ENCODE data around the gene MED31. TPM values are rescaled to one million over a fixed set of nuclear protein-coding genes. Genes with fewer than 3 reads are reported as not detected.

MED31 gene
- total and polyA plus RNA-seq, 2 of the 13 experiments (the other 11 are each of a cell fraction or from before 2014, with no cell fraction given) = 19.0 to 20.9 TPM

DNA sequence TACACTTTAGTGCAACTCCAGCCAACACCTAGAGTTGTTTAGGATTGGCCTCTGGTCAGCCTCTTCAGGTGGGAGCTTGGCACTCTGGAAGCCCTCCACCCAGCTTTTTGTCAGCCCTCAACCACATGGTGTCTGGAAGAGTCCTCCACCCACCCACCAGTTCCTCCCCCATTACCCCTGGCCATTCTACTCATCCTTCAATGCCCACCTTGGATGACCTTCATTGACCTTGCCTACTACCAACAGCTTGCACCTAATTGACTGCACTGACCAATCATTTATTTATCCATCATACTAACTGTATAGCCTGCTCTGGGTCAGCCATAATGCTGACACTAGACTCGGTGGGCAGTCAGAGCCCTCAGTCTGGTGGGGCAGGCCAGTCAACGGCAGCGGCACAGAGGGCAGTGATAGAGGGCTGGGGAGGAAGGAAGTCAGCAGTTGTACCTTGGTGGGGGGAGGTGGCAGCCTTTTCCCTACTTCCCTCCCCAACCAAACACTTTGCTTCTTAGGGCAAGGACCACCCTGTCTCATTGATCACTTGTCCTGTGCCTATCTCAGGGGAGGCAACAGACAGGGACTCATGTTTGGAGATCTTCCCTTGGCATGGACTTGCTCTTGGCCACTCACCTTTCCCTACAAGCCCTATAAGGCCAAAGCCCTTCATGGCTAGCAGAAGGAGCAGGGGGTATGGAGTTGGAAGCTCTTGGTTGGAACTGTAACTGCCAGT is 32.5 kb upstream of the MED31 start (continued):
- TF ChIP-seq ARNTL (CRISPR knock-in tag; IDR thresholded peaks at IDR 0.05) = peak; percentile 59; the same call in 1 of the 2 replicates
- no peak for TF ChIP-seq EP300 (IDR thresholded peaks at IDR 0.05; ENCODE audit: low read depth in 2 of 2, low read length in 2 of 2)
- TF ChIP-seq EP300 (CRISPR knock-in tag; IDR thresholded peaks at IDR 0.05; ENCODE audit: borderline replicate concordance) = no peak
- TF ChIP-seq, protein P1, sequence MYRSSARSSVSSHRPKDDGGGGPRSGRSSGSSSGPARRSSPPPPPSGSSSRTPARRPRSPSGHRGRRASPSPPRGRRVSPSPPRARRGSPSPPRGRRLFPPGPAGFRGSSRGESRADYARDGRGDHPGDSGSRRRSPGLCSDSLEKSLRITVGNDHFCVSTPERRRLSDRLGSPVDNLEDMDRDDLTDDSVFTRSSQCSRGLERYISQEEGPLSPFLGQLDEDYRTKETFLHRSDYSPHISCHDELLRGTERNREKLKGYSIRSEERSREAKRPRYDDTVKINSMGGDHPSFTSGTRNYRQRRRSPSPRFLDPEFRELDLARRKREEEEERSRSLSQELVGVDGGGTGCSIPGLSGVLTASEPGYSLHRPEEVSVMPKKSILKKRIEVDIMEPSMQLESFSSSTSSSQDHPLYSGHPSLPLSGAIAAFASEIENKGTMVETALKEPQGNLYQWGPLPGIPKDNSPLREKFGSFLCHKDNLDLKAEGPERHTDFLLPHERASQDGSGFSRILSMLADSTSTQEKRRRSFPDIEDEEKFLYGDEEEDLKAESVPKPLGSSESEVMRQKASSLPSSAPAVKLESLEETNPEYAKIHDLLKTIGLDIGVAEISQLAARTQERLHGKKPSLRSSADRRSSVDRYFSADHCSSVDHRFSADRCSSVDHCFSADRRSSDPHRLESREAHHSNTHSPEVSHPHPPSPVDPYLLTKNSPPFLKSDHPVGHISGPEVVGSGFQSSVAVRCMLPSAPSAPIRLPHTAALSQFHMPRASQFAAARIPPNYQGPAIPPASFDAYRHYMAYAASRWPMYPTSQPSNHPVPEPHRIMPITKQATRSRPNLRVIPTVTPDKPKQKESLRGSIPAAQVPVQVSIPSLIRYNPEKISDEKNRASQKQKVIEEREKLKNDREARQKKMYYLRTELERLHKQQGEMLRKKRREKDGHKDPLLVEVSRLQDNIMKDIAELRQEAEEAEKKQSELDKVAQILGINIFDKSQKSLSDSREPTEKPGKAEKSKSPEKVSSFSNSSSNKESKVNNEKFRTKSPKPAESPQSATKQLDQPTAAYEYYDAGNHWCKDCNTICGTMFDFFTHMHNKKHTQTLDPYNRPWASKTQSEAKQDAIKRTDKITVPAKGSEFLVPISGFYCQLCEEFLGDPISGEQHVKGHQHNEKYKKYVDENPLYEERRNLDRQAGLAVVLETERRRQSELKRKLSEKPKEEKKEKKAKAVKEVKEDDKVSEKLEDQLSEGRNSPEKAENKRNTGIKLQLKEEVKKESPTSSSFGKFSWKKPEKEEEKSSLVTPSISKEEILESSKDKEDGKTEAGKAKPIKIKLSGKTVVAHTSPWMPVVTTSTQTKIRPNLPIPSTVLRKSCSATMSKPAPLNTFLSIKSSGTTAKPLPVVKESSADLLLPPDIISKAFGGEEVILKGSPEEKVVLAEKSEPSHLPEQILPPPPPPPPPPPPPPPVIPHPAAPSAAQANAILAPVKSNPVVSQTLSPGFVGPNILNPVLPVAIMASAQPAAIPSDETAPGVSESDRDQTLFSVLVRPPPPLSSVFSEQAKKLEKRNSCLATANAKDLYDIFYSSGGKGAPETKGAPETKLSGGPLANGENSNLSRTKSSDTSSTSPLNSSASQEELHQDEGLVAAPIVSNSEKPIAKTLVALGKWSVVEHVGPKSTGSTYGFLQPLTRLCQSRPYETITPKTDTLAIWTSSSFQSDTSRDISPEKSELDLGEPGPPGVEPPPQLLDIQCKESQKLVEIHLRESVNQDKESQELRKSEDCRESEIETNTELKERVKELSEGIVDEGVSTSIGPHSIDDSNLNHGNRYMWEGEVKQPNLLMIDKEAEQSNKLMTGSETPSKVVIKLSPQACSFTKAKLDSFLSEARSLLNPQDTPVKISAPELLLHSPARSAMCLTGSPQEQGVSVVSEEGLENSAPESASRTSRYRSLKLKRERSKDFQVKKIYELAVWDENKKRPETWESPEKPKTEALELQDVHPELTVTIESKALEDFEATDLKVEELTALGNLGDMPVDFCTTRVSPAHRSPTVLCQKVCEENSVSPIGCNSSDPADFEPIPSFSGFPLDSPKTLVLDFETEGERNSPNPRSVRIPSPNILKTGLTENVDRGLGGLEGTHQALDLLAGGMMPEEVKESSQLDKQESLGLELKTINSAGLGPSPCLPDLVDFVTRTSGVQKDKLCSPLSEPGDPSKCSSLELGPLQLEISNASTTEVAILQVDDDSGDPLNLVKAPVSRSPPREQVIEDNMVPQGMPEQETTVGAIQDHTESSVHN (CRISPR knock-in tag; IDR thresholded peaks at IDR 0.05) = 0 out of 2 replicates have a peak, but pooled peaks have one; percentile 46
- no peak for TF ChIP-seq TSC22D2 (CRISPR knock-in tag; IDR thresholded peaks at IDR 0.05; ENCODE audit: borderline replicate concordance)
- TF ChIP-seq ZNF441 (CRISPR knock-in tag; IDR thresholded peaks at IDR 0.05; ENCODE audit: borderline replicate concordance) = 0 out of 2 replicates have a peak, but pooled peaks have one; percentile 30
- TF ChIP-seq, protein P2, sequence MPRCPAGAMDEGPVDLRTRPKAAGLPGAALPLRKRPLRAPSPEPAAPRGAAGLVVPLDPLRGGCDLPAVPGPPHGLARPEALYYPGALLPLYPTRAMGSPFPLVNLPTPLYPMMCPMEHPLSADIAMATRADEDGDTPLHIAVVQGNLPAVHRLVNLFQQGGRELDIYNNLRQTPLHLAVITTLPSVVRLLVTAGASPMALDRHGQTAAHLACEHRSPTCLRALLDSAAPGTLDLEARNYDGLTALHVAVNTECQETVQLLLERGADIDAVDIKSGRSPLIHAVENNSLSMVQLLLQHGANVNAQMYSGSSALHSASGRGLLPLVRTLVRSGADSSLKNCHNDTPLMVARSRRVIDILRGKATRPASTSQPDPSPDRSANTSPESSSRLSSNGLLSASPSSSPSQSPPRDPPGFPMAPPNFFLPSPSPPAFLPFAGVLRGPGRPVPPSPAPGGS (CRISPR knock-in tag; IDR thresholded peaks at IDR 0.05) = peak; percentile 38; the same call in 1 of the 2 replicates
- no peak for TF ChIP-seq ZNF292 (CRISPR knock-in tag; IDR thresholded peaks at IDR 0.05; ENCODE audit: borderline replicate concordance, low read depth)
- TF ChIP-seq ZNF747 (CRISPR knock-in tag; IDR thresholded peaks at IDR 0.05; ENCODE audit: borderline replicate concordance) = 0 out of 2 replicates have a peak, but pooled peaks have one; percentile 20
- TF ChIP-seq AGO1 (IDR thresholded peaks at IDR 0.05; ENCODE audit: low read depth, low read length, poor library complexity, severe bottlenecking) = peak; percentile 41
- no peak for TF ChIP-seq SATB2 (CRISPR knock-in tag; IDR thresholded peaks at IDR 0.05)
- TF ChIP-seq TBL1XR1 (IDR thresholded peaks at IDR 0.05; ENCODE audit: borderline replicate concordance, low read length, partially characterized antibody) = no peak
- no peak for TF ChIP-seq SIN3B (IDR thresholded peaks at IDR 0.05; ENCODE audit: low read length)
- TF ChIP-seq ZNF33B (CRISPR knock-in tag; IDR thresholded peaks at IDR 0.05) = no peak
- TF ChIP-seq ZNF329 (CRISPR knock-in tag; IDR thresholded peaks at IDR 0.05; ENCODE audit: low read depth) = no peak
- TF ChIP-seq, protein P3, sequence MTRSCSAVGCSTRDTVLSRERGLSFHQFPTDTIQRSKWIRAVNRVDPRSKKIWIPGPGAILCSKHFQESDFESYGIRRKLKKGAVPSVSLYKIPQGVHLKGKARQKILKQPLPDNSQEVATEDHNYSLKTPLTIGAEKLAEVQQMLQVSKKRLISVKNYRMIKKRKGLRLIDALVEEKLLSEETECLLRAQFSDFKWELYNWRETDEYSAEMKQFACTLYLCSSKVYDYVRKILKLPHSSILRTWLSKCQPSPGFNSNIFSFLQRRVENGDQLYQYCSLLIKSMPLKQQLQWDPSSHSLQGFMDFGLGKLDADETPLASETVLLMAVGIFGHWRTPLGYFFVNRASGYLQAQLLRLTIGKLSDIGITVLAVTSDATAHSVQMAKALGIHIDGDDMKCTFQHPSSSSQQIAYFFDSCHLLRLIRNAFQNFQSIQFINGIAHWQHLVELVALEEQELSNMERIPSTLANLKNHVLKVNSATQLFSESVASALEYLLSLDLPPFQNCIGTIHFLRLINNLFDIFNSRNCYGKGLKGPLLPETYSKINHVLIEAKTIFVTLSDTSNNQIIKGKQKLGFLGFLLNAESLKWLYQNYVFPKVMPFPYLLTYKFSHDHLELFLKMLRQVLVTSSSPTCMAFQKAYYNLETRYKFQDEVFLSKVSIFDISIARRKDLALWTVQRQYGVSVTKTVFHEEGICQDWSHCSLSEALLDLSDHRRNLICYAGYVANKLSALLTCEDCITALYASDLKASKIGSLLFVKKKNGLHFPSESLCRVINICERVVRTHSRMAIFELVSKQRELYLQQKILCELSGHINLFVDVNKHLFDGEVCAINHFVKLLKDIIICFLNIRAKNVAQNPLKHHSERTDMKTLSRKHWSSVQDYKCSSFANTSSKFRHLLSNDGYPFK (CRISPR knock-in tag; IDR thresholded peaks at IDR 0.05; ENCODE audit: borderline replicate concordance) = peak; percentile 25; the same call in 1 of the 2 replicates

All from HepG2 (cell line).